ENCODE results near the gene KIRREL3.

Gene KIRREL3

DNA sequence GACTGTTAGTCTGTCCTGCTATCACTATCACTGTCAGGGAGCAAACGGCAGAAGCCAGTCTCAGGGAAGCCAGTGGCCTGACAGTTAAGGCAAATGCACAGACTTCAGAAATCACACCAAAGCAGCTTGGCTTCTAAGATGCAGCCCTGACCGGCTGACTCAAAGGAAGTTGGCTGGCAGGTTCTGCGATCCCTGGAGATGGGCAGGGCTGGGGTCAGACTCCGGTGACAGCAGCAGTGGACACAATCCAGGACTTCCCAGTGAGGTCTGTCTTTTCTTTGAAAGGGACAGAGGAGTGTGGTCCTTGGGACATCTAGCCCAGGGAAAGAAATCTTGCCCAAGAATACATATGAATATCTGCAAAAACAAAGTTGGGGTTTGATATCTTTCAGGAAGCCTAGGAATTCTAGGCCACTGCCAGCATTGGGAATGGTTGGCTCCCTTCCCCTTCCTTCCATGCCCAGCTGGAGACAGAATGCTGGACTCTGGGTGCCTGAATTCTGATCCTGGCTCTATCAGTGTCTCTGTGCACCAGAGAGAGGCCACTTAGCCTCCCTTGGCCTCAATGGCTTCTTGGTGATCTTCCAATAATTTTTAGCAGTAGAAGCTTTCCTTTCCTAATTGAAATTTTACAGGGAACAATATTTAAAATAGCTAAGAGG, 108.9 kb downstream of the KIRREL3 start:
- peaks cover 5% of the 10 kb centered on the region for H3K9me3 Mint-ChIP-seq
- H3K36me3 Mint-ChIP-seq (ENCODE audit: low read depth), result no peaks in the 10 kb centered on the region
- no peak overlapping the region for H3K4me3 Mint-ChIP-seq
- H3K27ac Mint-ChIP-seq, result no peak overlapping the region
- H3K4me1 Mint-ChIP-seq (ENCODE audit: low read depth), result peaks cover 6% of the 10 kb centered on the region
- H3K27me3 Mint-ChIP-seq, result peaks cover 7% of the 10 kb centered on the region

DNA sequence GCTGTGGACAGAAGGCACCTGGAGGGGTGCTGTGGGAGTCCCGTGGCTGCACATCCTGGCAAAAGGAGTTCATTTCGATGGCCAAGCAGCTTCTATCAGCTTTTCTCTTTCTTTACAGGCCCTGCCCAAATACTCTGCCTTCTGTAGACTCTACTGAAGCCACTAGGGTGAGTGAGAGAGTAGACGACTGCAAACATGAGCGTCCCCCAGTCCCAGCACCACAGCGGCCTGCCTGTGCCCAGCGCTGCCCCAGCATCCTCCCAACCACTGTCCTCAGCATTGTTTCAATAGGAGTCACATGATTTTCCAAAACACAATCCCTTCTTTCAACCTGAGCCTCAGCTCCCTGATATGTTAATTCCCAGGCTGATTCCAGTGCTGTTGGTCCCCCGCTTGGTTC, 110.0 kb downstream of the KIRREL3 start:
- Mint-ChIP-seq H3K4me3 (no peak overlapping the region), H3K27ac (no peak overlapping the region), H3K4me1 (ENCODE audit: low read depth) (peaks cover 6% of the 10 kb centered on the region), H3K27me3 (peaks cover 7% of the 10 kb centered on the region), H3K36me3 (ENCODE audit: low read depth) (no peaks in the 10 kb centered on the region), H3K9me3 (no peaks in the 10 kb centered on the region)

GRCh38 chr11:126888115-126888712, 112.4 kb downstream of the KIRREL3 start:
- Mint-ChIP-seq H3K4me3 (no peak overlapping the region), H3K9me3 (no peaks in the 10 kb centered on the region), H3K36me3 (ENCODE audit: low read depth) (no peaks in the 10 kb centered on the region), H3K27ac (no peak overlapping the region), H3K27me3 (peaks cover 2% of the 10 kb centered on the region), H3K4me1 (ENCODE audit: low read depth) (no peaks in the 10 kb centered on the region)

GRCh38 chr11:126886636-126887035, 113.9 kb downstream of the KIRREL3 start:
- Mint-ChIP-seq H3K9me3 (no peaks in the 10 kb centered on the region), H3K27ac (no peak overlapping the region), H3K27me3 (peaks cover 2% of the 10 kb centered on the region), H3K4me1 (ENCODE audit: low read depth) (no peaks in the 10 kb centered on the region), H3K4me3 (no peak overlapping the region), H3K36me3 (ENCODE audit: low read depth) (no peaks in the 10 kb centered on the region)

DNA sequence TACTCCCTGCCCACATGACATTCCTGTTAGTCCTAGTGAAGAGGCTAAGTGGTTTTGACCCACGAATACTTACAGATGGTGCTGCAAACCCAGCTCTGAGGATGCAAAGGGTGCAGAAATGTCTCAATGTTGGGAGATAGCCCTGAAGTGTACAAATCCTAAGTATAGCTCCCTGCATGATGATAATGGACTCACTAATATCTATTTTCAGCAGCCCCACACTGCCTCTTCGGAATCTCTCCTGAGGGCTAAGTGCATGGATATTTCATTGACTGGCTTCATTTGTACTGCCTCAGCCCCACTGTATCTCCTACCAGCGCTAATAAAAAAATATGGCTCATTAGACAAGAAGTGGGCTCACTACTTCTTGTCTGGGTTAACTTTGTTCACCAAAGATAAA, 114.5 kb downstream of the KIRREL3 start:
- H3K4me3 Mint-ChIP-seq, result no peak overlapping the region
- H3K9me3 Mint-ChIP-seq, result no peaks in the 10 kb centered on the region
- no peaks in the 10 kb centered on the region for H3K36me3 Mint-ChIP-seq (ENCODE audit: low read depth)
- no peak overlapping the region for H3K27ac Mint-ChIP-seq
- H3K27me3 Mint-ChIP-seq, result peaks cover 2% of the 10 kb centered on the region
- H3K4me1 Mint-ChIP-seq (ENCODE audit: low read depth), result no peaks in the 10 kb centered on the region

DNA sequence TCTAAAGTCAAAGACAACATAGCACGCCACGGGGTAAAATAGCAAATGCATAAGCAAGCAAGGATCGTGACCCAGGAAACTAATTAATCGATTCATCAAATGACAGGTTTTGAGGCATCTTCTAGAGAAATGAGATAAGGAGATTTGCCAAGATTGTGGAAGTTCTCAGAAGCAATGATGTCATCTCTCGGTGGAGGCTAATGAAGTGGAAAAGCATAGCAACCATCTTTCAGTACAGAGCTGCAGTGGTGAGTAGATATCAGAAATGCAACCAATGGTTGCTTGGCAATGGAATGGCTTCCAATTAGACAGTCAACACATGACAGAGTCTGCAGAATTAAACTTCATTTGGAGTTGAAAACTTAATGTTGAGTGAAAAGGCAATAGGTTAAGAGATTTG, 116.0 kb downstream of the KIRREL3 start:
- Mint-ChIP-seq H3K4me1 (ENCODE audit: low read depth) (no peaks in the 10 kb centered on the region), H3K36me3 (ENCODE audit: low read depth) (no peaks in the 10 kb centered on the region), H3K27me3 (peaks cover 2% of the 10 kb centered on the region), H3K4me3 (no peak overlapping the region), H3K9me3 (no peaks in the 10 kb centered on the region), H3K27ac (no peak overlapping the region)

GRCh38 chr11:126884192-126884591, 116.4 kb downstream of the KIRREL3 start:
- no peaks in the 10 kb centered on the region for H3K4me1 Mint-ChIP-seq (ENCODE audit: low read depth)
- H3K27ac Mint-ChIP-seq, result no peak overlapping the region
- no peak overlapping the region for H3K4me3 Mint-ChIP-seq
- no peaks in the 10 kb centered on the region for H3K36me3 Mint-ChIP-seq (ENCODE audit: low read depth)
- H3K27me3 Mint-ChIP-seq, result peaks cover 2% of the 10 kb centered on the region
- H3K9me3 Mint-ChIP-seq, result no peaks in the 10 kb centered on the region

DNA sequence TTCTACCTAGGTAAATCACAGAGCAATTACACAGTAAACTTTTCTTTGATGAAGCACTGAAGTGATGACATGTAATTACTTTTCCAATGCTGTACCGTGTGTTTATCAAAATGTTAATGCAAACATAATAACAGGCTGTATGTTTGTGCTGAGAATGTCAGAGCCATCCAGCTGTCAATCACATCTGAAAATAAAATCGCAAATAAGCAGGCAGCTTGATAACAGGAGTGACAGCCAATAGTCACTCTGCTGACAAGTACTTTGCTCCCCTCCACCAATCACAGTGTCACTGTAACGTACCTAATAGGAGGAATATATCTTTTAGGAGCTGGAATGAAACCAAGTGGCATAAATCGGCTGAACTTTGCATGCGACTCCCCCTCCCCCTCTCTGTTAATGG, 119.7 kb downstream of the KIRREL3 start:
- Mint-ChIP-seq H3K9me3 (no peaks in the 10 kb centered on the region), H3K4me3 (no peak overlapping the region), H3K27me3 (peaks cover 2% of the 10 kb centered on the region), H3K36me3 (ENCODE audit: low read depth) (no peaks in the 10 kb centered on the region), H3K4me1 (ENCODE audit: low read depth) (no peaks in the 10 kb centered on the region), H3K27ac (no peak overlapping the region)

GRCh38 chr11:126879516-126879915, 121.1 kb downstream of the KIRREL3 start:
- no peaks in the 10 kb centered on the region for H3K36me3 Mint-ChIP-seq (ENCODE audit: low read depth)
- no peaks in the 10 kb centered on the region for H3K27me3 Mint-ChIP-seq
- no peak overlapping the region for H3K27ac Mint-ChIP-seq
- H3K4me3 Mint-ChIP-seq, result no peak overlapping the region
- no peaks in the 10 kb centered on the region for H3K4me1 Mint-ChIP-seq (ENCODE audit: low read depth)
- H3K9me3 Mint-ChIP-seq, result no peaks in the 10 kb centered on the region

- peaks cover 5% of the 10 kb centered on the region for H3K27me3 Mint-ChIP-seq
- no peaks in the 10 kb centered on the region for H3K9me3 Mint-ChIP-seq
- H3K4me1 Mint-ChIP-seq (ENCODE audit: low read depth), result no peaks in the 10 kb centered on the region
- no peak overlapping the region for H3K4me3 Mint-ChIP-seq
- H3K27ac Mint-ChIP-seq, result no peak overlapping the region
- no peaks in the 10 kb centered on the region for H3K36me3 Mint-ChIP-seq (ENCODE audit: low read depth)
Measured at GRCh38 chr11:126878913-126879482, 121.6 kb downstream of the KIRREL3 start.

DNA sequence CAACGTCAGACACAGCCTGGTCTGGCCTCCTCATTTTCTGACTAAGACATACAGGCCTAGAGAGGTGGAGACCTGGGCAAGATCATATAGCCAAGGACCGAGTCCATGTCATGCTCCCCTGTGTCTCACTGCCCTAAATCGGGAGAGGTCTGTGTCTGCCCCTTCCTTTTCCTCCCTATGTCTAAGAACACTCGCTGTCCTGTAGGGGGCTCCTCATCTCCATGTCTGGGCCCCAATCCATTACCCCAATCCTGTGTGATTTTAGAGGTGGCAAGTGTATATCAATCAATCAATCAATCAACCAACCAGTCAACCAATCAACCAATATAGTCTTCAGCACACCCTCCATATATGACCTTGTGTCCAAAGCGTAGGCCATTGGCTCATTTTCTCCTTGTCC, 125.7 kb downstream of the KIRREL3 start:
- Mint-ChIP-seq H3K4me3 (no peak overlapping the region), H3K9me3 (no peaks in the 10 kb centered on the region), H3K27ac (no peak overlapping the region), H3K27me3 (peaks cover 18% of the 10 kb centered on the region), H3K36me3 (ENCODE audit: low read depth) (no peaks in the 10 kb centered on the region), H3K4me1 (ENCODE audit: low read depth) (no peaks in the 10 kb centered on the region)

DNA sequence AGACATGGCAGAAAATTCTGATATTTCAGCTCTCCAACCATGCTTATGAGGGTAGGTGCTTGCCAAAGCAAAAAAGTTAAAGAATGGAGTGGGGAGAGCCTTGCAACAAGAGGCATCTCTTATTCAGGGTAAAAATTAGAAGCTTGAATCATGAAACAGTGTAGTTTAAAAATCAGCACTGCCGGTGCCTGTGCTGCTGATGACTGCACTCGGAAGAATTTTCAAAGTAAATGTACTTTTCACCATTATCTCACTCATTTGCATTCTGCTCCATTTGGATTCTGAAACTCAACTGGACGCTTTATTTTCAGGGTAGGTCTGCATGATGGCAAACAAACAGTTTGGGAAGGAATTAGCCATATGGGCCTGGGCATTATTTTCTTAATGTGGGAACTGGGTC, 126.3 kb downstream of the KIRREL3 start:
- H3K27ac Mint-ChIP-seq, result no peak overlapping the region
- H3K4me3 Mint-ChIP-seq, result no peak overlapping the region
- no peaks in the 10 kb centered on the region for H3K9me3 Mint-ChIP-seq
- H3K27me3 Mint-ChIP-seq, result peaks cover 18% of the 10 kb centered on the region
- H3K4me1 Mint-ChIP-seq (ENCODE audit: low read depth), result no peaks in the 10 kb centered on the region
- no peaks in the 10 kb centered on the region for H3K36me3 Mint-ChIP-seq (ENCODE audit: low read depth)

DNA sequence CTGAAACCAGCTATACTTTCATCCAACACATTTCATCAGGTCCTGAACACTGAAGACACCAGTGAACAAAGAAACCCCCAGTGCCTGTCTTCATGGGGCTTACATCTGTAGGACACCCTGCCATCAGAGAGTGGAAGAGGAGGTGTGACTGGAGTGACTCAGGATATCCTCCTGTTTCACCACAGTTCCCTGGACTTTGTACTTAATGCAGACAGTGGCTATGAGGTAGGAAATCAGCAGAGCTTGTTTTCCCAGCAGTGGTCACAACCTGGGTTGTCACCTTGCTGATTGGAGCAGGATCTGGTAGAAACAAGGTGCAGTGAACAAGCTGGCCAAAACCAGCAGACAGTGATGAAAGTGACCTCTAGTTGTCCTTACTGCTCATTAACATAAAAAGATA, 128.8 kb downstream of the KIRREL3 start:
- no peak overlapping the region for H3K27ac Mint-ChIP-seq
- no peaks in the 10 kb centered on the region for H3K9me3 Mint-ChIP-seq
- no peaks in the 10 kb centered on the region for H3K36me3 Mint-ChIP-seq (ENCODE audit: low read depth)
- H3K27me3 Mint-ChIP-seq, result peaks cover 22% of the 10 kb centered on the region
- H3K4me1 Mint-ChIP-seq (ENCODE audit: low read depth), result no peaks in the 10 kb centered on the region
- H3K4me3 Mint-ChIP-seq, result no peak overlapping the region

- H3K27ac Mint-ChIP-seq, result no peak overlapping the region
- peaks cover 22% of the 10 kb centered on the region for H3K27me3 Mint-ChIP-seq
- H3K4me3 Mint-ChIP-seq, result no peak overlapping the region
- H3K4me1 Mint-ChIP-seq (ENCODE audit: low read depth), result no peaks in the 10 kb centered on the region
- H3K36me3 Mint-ChIP-seq (ENCODE audit: low read depth), result no peaks in the 10 kb centered on the region
- no peaks in the 10 kb centered on the region for H3K9me3 Mint-ChIP-seq
Measured at GRCh38 chr11:126870021-126870420, 130.5 kb downstream of the KIRREL3 start.

DNA sequence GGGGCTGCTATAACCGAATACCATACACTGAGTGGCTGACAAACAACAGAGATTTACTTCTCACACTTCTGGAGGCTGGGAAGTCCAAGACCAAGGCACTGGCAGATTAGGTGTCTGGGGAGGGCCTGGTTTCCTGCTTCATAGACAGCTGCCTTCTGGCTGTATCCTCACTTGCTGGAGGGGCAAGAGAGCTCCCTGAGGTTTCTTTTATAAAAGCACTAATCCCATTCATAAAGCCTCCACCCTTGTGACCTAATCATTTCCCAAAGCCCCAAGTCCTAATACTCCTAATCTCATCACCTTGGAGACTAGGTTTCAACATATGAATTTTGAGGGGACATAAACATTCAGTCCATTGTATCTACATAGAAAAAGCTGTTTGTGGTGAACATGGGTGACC, 131.8 kb downstream of the KIRREL3 start:
- H3K4me1 Mint-ChIP-seq (ENCODE audit: low read depth), result no peaks in the 10 kb centered on the region
- peaks cover 14% of the 10 kb centered on the region for H3K27me3 Mint-ChIP-seq
- H3K9me3 Mint-ChIP-seq, result no peaks in the 10 kb centered on the region
- H3K36me3 Mint-ChIP-seq (ENCODE audit: low read depth), result no peaks in the 10 kb centered on the region
- H3K4me3 Mint-ChIP-seq, result no peak overlapping the region
- no peak overlapping the region for H3K27ac Mint-ChIP-seq

DNA sequence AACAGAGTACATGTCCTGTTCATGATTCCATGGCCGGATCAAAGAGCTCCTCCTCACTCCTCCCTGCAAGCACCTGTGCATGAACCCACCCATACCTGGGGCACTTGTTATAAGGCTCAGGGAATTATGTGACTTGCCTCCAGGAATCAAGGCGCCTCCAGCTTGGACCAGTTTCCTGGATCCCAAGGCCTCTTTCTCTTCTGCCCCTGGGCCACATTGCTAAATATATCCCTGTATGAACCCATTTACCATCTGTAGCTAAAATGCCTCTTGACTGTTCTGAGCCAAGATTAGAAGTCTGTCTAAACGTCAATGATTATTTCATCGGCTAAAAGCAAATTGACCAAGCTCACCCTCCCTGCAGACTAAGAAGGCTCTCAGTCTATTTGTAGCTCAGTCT, 135.6 kb downstream of the KIRREL3 start:
- H3K9me3 Mint-ChIP-seq, result no peaks in the 10 kb centered on the region
- no peaks in the 10 kb centered on the region for H3K36me3 Mint-ChIP-seq (ENCODE audit: low read depth)
- no peak overlapping the region for H3K4me3 Mint-ChIP-seq
- peaks cover 11% of the 10 kb centered on the region for H3K27me3 Mint-ChIP-seq
- H3K27ac Mint-ChIP-seq, result no peak overlapping the region
- H3K4me1 Mint-ChIP-seq (ENCODE audit: low read depth), result no peaks in the 10 kb centered on the region
